GM20000 (cell line): ENCODE results near the gene RFT1.
A peak's percentile ranks its signal among the peaks of the same experiment; 100 is the strongest.

ENCODE experiments used
- DNase-seq: peaks from one replicate; pipeline ENCODE4 v3.0.0; 2012; ENCODE audit warnings: low spot score
- CTCF ChIP-seq: IDR thresholded peaks from 2 replicates; pipeline ENCODE4 v1.5.1; 2012; ENCODE audit warnings: mild to moderate bottlenecking, control low read depth; ENCODE audit errors: extremely low read depth, missing control alignments

The RFT1 gene

GRCh38 chr3:53109190-53109589 is 21.0 kb downstream of the RFT1 start:
- peak; percentile 17 for DNase-seq
- TF ChIP-seq CTCF, result no peak

DNA sequence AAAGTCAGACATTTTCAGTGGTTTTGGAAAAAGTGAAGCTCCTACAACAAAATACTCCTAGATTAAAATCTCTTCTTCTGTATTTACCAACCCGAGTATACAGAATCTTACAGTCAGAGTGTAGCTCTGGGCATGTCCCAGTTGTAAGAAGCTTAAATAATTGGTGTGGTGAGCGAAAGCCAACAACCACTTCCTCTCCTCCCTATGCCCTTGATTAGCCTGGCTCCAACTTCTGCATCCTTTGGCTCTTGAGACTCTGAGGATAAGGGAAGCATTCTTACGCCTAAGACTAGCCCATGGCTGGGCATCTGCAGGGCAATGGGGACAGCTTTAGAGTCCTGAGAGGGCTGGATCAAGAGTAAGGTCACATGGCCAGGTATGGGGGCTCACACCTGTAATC is 25.5 kb downstream of the RFT1 start:
- DNase-seq, result no peak
- no peak for TF ChIP-seq CTCF

DNA sequence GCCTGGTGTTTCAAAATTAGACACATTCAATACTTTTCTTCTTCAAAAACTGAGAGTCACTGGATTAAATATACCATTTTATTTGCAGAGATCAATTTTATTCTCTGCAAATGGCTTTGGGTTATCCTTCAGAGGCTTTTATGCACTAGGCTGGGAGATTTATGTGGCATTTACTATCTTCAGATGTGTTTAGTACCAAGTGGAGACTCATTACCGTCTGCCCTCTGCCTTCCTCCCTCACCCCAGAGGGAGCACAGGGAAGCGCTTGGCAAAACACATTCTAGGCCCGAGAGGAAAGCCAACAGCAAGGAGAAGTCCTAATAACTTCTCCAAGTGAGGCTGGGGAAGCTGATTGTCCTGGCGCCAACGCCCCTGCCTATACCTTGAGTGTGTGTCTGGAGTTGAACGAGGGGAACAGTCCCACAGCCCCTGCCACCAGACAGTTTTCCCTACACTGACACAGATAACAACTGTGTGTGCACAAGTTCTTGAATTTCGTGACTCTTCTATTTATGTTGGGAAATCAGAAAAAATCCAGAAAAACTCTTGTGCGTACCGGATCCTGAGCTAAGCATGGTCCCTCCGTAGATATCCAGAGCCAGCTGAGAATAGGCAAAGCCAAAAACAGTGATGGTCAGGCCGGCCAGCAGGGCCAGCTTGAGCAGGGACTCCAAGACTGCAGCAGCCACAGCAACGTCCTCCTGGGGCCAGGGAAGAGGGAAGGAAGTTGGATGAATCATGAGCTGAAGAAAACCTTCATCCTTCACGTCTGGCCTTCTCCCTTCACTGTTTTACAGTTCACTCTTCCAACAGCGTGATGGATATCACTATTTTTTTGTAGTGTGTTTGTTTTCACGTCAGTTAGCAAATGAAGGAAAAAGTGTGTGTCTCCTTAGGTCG is 26.6 kb downstream of the RFT1 start:
- no peak for TF ChIP-seq CTCF
- no peak for DNase-seq

GRCh38 chr3:53102601-53103147 is 27.6 kb downstream of the RFT1 start:
- DNase-seq, result peak; percentile 66

DNA sequence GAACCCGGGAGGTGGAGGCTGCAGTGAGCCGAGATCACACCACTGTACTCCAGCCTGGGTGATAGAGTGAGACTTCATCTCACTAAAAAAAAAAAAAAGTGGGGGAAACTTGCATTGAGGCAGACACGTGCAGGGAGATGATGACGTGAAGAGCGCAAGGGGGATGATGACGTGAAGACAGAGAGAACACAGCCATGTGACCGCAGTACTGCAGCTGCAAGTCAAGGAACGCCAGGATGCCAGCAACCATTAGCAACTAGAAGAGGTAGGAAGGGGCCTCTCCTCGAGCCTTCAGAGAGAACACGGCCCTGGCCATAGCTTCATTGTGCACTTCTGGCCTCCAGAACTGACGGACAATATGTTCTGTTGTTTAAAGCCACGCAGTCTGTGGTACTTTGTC is 28.3 kb downstream of the RFT1 start:
- DNase-seq, result no peak
- no peak for TF ChIP-seq CTCF

More at GRCh38 chr3:53102601-53103147, 27.6 kb downstream of the RFT1 start:
- TF ChIP-seq CTCF, result no peak

GRCh38 chr3:53100818-53101466 is 29.3 kb downstream of the RFT1 start:
- DNase-seq, result no peak
- TF ChIP-seq CTCF, result no peak

DNA sequence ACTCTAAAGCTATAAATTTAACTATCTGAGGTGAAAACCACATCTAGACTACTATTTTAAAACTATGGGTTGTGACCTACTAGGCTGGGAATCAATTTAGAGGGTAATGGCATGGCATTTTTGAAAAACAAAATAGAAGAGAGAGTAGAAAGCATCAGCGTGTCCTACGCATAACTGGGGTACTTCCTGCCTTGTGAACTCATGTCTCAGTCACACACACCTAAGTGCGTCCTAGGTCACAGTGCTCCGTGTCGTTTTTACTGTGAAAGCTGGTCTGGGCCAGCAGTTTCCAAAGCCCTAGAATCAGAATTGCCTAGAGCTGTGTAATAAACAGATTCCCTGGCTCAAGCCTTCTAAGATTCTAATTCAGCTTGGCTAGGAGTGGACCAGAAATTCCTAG is 32.3 kb downstream of the RFT1 start:
- TF ChIP-seq CTCF, result no peak
- no peak for DNase-seq
